Nasal cavity respiratory epithelium epithelial cell of viscerocranial mucosa (primary cell): ENCODE measurements around the gene TRAF5. TPM values are rescaled to one million over a fixed set of nuclear protein-coding genes. Genes with fewer than 3 reads are reported as not detected.

ENCODE experiments used
- total RNA-seq: library from RNA; depleted of rRNA; stranded (reverse); fragments of >200 nt; gene quantifications from 2 replicates; pipeline ENCODE4 v1.2.3, GENCODE V29; 2014

The TRAF5 gene, protein sequence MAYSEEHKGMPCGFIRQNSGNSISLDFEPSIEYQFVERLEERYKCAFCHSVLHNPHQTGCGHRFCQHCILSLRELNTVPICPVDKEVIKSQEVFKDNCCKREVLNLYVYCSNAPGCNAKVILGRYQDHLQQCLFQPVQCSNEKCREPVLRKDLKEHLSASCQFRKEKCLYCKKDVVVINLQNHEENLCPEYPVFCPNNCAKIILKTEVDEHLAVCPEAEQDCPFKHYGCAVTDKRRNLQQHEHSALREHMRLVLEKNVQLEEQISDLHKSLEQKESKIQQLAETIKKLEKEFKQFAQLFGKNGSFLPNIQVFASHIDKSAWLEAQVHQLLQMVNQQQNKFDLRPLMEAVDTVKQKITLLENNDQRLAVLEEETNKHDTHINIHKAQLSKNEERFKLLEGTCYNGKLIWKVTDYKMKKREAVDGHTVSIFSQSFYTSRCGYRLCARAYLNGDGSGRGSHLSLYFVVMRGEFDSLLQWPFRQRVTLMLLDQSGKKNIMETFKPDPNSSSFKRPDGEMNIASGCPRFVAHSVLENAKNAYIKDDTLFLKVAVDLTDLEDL
- 1.0 and 8.3 TPM in 2 replicates for total RNA-seq

DNA sequence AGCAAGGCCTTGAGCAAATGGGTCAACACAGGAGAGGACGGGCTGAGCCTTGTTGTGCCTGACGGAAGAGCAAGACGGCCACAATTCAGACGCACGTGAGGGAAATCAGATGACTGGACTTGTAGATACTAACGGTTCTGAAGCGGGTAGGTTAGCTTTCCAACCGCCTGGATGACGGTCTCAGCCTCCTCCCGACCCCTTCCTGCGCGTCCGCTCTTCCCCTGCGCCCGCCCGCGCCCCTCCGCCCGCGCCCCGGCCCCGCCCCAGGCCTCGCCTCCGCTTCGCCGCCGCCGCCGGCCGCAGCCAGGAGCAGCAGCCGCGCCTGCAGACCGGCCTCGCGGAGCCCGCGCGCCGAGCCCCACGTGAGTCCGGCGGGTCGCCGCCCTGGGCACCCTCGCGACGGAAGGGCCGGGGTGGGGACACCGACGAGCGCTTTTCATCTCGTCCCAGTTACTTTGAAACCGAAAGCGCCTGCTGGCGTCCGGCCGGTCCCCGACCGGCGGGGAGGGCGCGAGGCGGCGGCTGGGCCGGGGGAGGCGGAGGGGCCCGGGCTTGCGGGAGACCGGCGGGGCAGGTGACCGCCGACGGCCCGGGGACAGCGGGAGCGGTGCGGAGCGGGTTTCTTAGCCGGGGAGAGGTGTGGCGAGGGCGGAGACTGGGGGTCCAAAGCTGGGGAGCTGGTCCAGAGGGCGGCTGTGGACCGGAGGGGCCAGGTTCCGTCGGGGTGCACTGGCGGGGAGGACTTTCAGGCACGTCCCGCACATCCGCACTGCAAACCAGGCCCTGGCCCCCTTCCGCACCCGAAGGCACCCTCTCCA, at the start of gene TRAF5:
Gene TRAF5, plus strand, starts transcription at position 306 of the 818 bp plus-strand sequence. CDS start 26,407 bp downstream, outside the sequence.

Other genes starting within 250 kb of the TRAF5 start
- gene KCNH1, start 192.7 kb upstream of the TRAF5 start, total RNA-seq: not detected in 2 replicates
- 13.0 and 24.1 TPM in 2 replicates for gene RCOR3, start 67.5 kb upstream of the TRAF5 start, total RNA-seq
- not detected in 2 replicates for gene RD3, start 165.3 kb downstream of the TRAF5 start, total RNA-seq